Breast epithelium (tissue), 3 donors: Measurements from ENCODE around the gene GSX1.

Source experiments
- POLR2AphosphoS5 ChIP-seq, 3 donors: sonication (generic); formaldehyde crosslinking; IDR thresholded peaks; one replicate each; pipeline ENCODE4 v1.6.1; 2017; ENCODE audit warnings: antibody characterized with exemption in 3 of 3
- TF ChIP-seq, protein P1 (sequence below), 3 donors: fragments of 450-650 bp; IDR thresholded peaks; one replicate each; pipeline ENCODE4 v1.5.1; 2016 to 2017; ENCODE audit warnings: antibody characterized with exemption in 3 of 3, mild to moderate bottlenecking in 3 of 3, moderate library complexity in 3 of 3

DNA sequence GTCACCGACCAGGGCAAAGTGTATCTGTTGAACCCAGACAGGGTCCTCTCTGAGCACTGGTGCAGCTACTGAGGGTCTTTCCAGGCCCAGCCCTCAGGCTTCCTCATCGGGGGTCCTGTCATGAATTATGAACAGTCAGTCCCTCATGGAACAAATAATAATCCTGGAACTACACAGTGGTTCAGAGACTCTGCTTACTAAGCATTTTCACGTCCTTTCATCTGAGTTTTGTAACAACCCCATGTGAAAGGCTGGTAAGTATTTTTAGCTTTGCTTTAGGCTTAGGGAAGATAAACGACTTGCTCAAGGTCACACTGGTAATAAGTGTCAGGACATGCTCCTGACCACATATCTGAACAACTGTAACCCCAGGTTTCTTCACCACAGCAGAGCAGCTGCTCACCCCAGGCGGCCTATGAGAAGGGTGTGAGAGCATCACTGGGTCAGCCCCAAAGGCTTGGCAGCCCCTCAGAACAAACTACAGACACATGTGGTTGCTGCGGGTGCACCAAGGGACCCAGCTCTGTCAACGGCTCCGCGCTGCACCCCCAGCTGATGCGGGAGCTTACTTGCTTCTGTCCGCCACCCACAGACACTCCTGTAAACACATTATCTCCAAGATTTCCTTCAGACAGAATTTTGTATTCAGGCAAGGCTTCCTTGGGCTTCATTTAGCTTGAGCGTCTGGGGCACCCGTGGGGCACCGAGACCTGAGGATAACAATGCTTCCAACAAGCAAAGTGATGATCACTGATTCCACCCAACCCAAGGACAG lies 19.4 kb upstream of the GSX1 start:
- TF ChIP-seq, protein P1, sequence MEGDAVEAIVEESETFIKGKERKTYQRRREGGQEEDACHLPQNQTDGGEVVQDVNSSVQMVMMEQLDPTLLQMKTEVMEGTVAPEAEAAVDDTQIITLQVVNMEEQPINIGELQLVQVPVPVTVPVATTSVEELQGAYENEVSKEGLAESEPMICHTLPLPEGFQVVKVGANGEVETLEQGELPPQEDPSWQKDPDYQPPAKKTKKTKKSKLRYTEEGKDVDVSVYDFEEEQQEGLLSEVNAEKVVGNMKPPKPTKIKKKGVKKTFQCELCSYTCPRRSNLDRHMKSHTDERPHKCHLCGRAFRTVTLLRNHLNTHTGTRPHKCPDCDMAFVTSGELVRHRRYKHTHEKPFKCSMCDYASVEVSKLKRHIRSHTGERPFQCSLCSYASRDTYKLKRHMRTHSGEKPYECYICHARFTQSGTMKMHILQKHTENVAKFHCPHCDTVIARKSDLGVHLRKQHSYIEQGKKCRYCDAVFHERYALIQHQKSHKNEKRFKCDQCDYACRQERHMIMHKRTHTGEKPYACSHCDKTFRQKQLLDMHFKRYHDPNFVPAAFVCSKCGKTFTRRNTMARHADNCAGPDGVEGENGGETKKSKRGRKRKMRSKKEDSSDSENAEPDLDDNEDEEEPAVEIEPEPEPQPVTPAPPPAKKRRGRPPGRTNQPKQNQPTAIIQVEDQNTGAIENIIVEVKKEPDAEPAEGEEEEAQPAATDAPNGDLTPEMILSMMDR (IDR thresholded peaks at IDR 0.05): no peak
- TF ChIP-seq POLR2AphosphoS5 (IDR thresholded peaks at IDR 0.05): no peak
